CD14-positive monocyte (primary cell): ENCODE results near the gene ZAP70. TPM values are rescaled to one million over a fixed set of nuclear protein-coding genes. Genes with fewer than 3 reads are reported as not detected.

Source experiments
- DNase-seq, 3 donors: peaks; one replicate each; pipeline ENCODE4 v3.0.0-alpha.2; 2011 to 2022
- H2AFZ ChIP-seq: 2 replicates; pipeline ENCODE4 v1.6.0; 2012; ENCODE audit warnings: mild to moderate bottlenecking, low read depth, low read length, inconsistent platforms; ENCODE audit not compliant: insufficient read depth, poor library complexity, severe bottlenecking
- H3K27ac ChIP-seq, 2 donors: 1 replicate in 1 of 2; 2 replicates in 1 of 2; pipeline ENCODE4 v1.5.1; 2012 to 2013; ENCODE audit warnings: low read length in 2 of 2, control low read depth in 1 of 2, inconsistent platforms in 1 of 2, low read depth in 1 of 2, mild to moderate bottlenecking in 1 of 2
- H3K27me3 ChIP-seq, 2 donors: one replicate each; pipeline versions ENCODE4 v1.6.0 to v1.6.1; 2011 to 2013; ENCODE audit warnings: low read length in 2 of 2; ENCODE audit not compliant: control insufficient read depth in 2 of 2, insufficient read depth in 2 of 2
- H3K36me3 ChIP-seq, 2 donors: replicated peaks in 1 of 2; 1 replicate in 1 of 2; 2 replicates in 1 of 2; pipeline versions ENCODE4 v1.5.1 to v1.6.1; 2012 to 2013; ENCODE audit warnings: low read length in 2 of 2, control low read depth in 1 of 2, inconsistent platforms in 1 of 2, mild to moderate bottlenecking in 1 of 2; ENCODE audit not compliant: insufficient read depth in 2 of 2, control insufficient read depth in 1 of 2
- H3K4me1 ChIP-seq, 2 donors: 1 replicate in 1 of 2; 2 replicates in 1 of 2; pipeline versions ENCODE4 v1.5.1 to v1.6.1; 2012 to 2013; ENCODE audit warnings: low read length in 2 of 2, control low read depth in 1 of 2, inconsistent platforms in 1 of 2, mild to moderate bottlenecking in 1 of 2, moderate library complexity in 1 of 2; ENCODE audit not compliant: insufficient read depth in 2 of 2, control insufficient read depth in 1 of 2
- H3K4me2 ChIP-seq: replicated peaks from 2 replicates; pipeline ENCODE3; 2012; ENCODE audit warnings: low read length, moderate library complexity, mild to moderate bottlenecking; ENCODE audit not compliant: poor library complexity, severe bottlenecking; ENCODE audit errors: extremely low read depth
- H3K4me3 ChIP-seq, 3 experiments: fragments of 200-600 bp in 1 of 3; sonication (generic) in 1 of 3; replicated peaks in 1 of 3; 1 replicate in 2 of 3; 2 replicates in 1 of 3; pipeline ENCODE4 v1.5.1; 2011 to 2013; ENCODE audit warnings: low read length in 3 of 3, mild to moderate bottlenecking in 3 of 3, control low read depth in 2 of 3, low read depth in 2 of 3, inconsistent platforms in 1 of 3, moderate library complexity in 1 of 3
- H3K79me2 ChIP-seq: 2 replicates; pipeline ENCODE4 v1.6.0; 2012; ENCODE audit warnings: mild to moderate bottlenecking, control low read depth, inconsistent platforms, low read length, moderate library complexity; ENCODE audit not compliant: insufficient read depth
- H3K9ac ChIP-seq: 2 replicates; pipeline ENCODE4 v1.6.0; 2017; ENCODE audit warnings: low read length, mild to moderate bottlenecking; ENCODE audit not compliant: insufficient read depth, poor library complexity, severe bottlenecking
- H3K9me3 ChIP-seq, 2 donors: replicated peaks in 1 of 2; 1 replicate in 1 of 2; 2 replicates in 1 of 2; pipeline versions ENCODE4 v1.5.1 to v1.6.1; 2012 to 2013; ENCODE audit warnings: low read length in 2 of 2, control low read depth in 1 of 2; ENCODE audit not compliant: control insufficient read depth in 1 of 2, insufficient read depth in 1 of 2
- H4K20me1 ChIP-seq: 2 replicates; pipeline ENCODE4 v1.6.0; 2012; ENCODE audit warnings: mild to moderate bottlenecking, low read length, control low read depth, moderate library complexity; ENCODE audit not compliant: insufficient read depth
- H3K27ac Mint-ChIP-seq, 7 donors: one replicate each; pipeline ENCODE4 v1.8.0; 2020; ENCODE audit warnings: mild to moderate bottlenecking in 7 of 7, mixed read lengths in 7 of 7, moderate library complexity in 6 of 7, inconsistent platforms in 2 of 7
- H3K27me3 Mint-ChIP-seq, 3 donors: one replicate each; pipeline ENCODE4 v1.8.0; 2021 to 2022; ENCODE audit warnings: low read depth in 3 of 3, mild to moderate bottlenecking in 3 of 3, mixed read lengths in 3 of 3, moderate library complexity in 3 of 3, inconsistent platforms in 1 of 3
- H3K36me3 Mint-ChIP-seq, 2 donors: one replicate each; pipeline ENCODE4 v1.8.0; 2020; ENCODE audit warnings: mixed read lengths in 2 of 2, inconsistent platforms in 1 of 2, mild to moderate bottlenecking in 1 of 2
- H3K4me1 Mint-ChIP-seq: one replicate; pipeline ENCODE4 v1.8.0; 2020; ENCODE audit warnings: mild to moderate bottlenecking, mixed read lengths
- H3K4me3 Mint-ChIP-seq, 2 donors: one replicate each; pipeline ENCODE4 v1.8.0; 2020; ENCODE audit warnings: mild to moderate bottlenecking in 2 of 2, mixed read lengths in 2 of 2, moderate library complexity in 1 of 2
- H3K9me3 Mint-ChIP-seq, 7 donors: one replicate each; pipeline ENCODE4 v1.8.0; 2020 to 2022; ENCODE audit warnings: mixed read lengths in 7 of 7, mild to moderate bottlenecking in 6 of 7, moderate library complexity in 6 of 7, inconsistent platforms in 2 of 7
- WGBS: methylation state at CpG from one replicate; pipeline ENCODE4 v1.1.5; 2013; ENCODE audit warnings: missing lambda C conversion rate; ENCODE audit not compliant: insufficient coverage; 5-methylcytosine and 5-hydroxymethylcytosine counted together
- intact Hi-C, 2 donors: fragments of 100-400 bp; cut with micrococcal nuclease; formaldehyde crosslinking; loops; one replicate each; pipeline versions ENCODE4 v1.15.0 to v1.15.1; 2023
- polyA plus RNA-seq, 3 donors: library from polyadenylated mRNA; depleted of rRNA in 1 of 3; unstranded in 2 of 3; stranded (reverse) in 1 of 3; fragments of 300-500 nt in 2 of 3; fragments of >200 nt in 1 of 3; fragmentation: Illumina TruSeq in 2 of 3; gene quantifications; 1 replicate in 2 of 3; 2 replicates in 1 of 3; pipeline ENCODE4 v1.2.3, GENCODE V29; 2012 to 2021
- TF ChIP-seq, protein P1 (sequence below): fragments of 200-600 bp; IDR thresholded peaks from one replicate; pipeline ENCODE4 v1.8.0; 2022; ENCODE audit warnings: antibody characterized with exemption, mild to moderate bottlenecking

The ZAP70 gene
- polyA plus RNA-seq, 3 donors: 0.30 to 0.69 (median 0.38) TPM

DNA sequence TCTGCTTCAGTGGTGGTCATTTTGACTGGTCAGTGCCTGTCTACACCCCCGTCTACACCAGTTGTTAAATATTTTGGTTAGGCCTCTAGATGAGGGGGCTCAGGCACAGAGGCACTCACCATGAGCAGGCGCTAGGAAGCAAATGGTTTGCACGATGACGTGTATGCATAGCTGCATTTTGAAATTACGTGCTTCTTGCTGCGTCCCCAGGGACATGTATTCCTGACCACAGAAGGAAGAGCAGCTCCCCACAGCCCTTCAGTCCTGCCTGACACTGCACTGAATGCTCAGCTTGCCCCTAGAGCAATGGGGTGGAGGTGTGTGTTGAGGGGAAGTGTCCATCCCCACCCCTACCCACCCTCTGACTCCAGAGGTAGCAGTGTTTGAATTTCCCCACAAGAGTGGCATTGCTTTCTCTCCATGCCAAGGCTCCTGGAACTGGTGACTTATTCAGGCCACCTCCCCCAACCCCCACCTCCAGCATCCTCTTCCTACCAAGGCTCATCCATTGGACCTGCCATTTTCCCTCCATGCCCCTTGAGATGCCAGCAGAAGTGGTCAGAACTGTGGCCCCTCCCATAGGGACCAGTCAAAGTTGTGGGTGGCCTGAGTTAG is 11.4 kb upstream of the ZAP70 start:
- Mint-ChIP-seq H3K4me1 (peaks cover 9% of the 10 kb centered on the region), H3K36me3 (no peaks in the 10 kb centered on the region), H3K4me3 (no peak overlapping the region), H3K27me3 (peaks cover 3 to 7% (median 5%) of the 10 kb centered on the region in 3 donors), H3K9me3 (peaks cover 0 to 2% (median 0%) of the 10 kb centered on the region in 7 donors), H3K27ac (no peak overlapping the region)
- Histone ChIP-seq H3K4me2 (no peak overlapping the region), H3K27ac (no peak overlapping the region), H2AFZ (no peak overlapping the region), H3K9ac (no peak overlapping the region), H3K4me3 (no peak overlapping the region), H3K27me3 (no peaks in the 10 kb centered on the region), H3K9me3 (no peaks in the 10 kb centered on the region), H3K4me1 (no peaks in the 10 kb centered on the region), H3K79me2 (no peaks in the 10 kb centered on the region), H4K20me1 (no peaks in the 10 kb centered on the region), H3K36me3 (no peaks in the 10 kb centered on the region)
- intact Hi-C loops: loop anchor here in 1 of 2 donors (10.0 kb wide), 1 partner anchor 683 kb away; no protein-coding TSS in a partner anchor
- WGBS: 94% methylated on average over 6 of the region's 6 CpGs
- TF ChIP-seq, protein P1, sequence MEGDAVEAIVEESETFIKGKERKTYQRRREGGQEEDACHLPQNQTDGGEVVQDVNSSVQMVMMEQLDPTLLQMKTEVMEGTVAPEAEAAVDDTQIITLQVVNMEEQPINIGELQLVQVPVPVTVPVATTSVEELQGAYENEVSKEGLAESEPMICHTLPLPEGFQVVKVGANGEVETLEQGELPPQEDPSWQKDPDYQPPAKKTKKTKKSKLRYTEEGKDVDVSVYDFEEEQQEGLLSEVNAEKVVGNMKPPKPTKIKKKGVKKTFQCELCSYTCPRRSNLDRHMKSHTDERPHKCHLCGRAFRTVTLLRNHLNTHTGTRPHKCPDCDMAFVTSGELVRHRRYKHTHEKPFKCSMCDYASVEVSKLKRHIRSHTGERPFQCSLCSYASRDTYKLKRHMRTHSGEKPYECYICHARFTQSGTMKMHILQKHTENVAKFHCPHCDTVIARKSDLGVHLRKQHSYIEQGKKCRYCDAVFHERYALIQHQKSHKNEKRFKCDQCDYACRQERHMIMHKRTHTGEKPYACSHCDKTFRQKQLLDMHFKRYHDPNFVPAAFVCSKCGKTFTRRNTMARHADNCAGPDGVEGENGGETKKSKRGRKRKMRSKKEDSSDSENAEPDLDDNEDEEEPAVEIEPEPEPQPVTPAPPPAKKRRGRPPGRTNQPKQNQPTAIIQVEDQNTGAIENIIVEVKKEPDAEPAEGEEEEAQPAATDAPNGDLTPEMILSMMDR: no peak
- no peak for DNase-seq

DNA sequence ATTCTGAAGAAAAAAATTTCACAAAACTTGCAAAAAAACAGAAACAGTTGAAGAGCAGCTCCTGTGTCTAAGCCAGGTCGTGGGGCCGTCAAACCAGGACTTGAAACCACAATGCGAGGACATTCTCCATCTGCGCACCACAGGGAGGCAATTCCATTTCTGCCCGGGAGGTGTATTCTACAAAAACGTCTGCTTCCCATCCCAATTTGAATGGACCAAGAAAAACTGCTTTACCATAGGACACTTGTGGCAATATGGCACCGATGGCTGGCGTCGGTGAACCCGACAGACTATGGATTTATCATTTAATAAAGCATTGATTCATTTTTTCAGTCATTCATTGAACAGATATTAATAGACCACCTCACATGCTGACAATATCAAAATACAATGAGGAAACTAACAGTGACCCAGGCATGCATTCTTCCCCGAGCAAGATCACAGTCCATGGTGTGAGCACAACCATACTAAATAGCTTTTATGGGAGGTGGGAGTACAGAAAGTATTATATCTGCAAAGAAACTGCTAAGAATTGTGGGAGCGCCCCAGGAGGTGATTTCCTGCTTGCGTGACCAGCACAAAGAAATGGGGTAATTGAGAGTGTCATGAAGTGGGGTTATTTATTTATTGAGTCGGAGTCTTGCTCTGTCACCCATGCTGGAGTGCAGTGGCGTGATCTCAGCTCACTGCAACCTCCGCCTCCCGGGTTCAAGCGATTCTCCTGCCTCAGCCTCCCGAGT is 10.5 kb upstream of the ZAP70 start:
- no peaks in the 10 kb centered on the region for H4K20me1 ChIP-seq
- no peak overlapping the region for H3K9ac ChIP-seq
- peaks cover 4 to 7% (median 6%) of the 10 kb centered on the region in 3 donors for H3K27me3 Mint-ChIP-seq
- no peak overlapping the region for H3K4me2 ChIP-seq
- intact Hi-C loops: loop anchor here in 1 of 2 donors (10.0 kb wide), 1 partner anchor 682 kb away; no protein-coding TSS in a partner anchor
- H3K4me3 Mint-ChIP-seq: no peak overlapping the region
- no peak overlapping the region for H3K27ac ChIP-seq
- peaks cover 0 to 2% (median 0%) of the 10 kb centered on the region in 7 donors for H3K9me3 Mint-ChIP-seq
- H3K27ac Mint-ChIP-seq: no peak overlapping the region
- H3K36me3 Mint-ChIP-seq: no peaks in the 10 kb centered on the region
- no peaks in the 10 kb centered on the region for H3K79me2 ChIP-seq
- DNase-seq: no peak
- no peaks in the 10 kb centered on the region for H3K4me1 ChIP-seq
- H3K27me3 ChIP-seq: no peaks in the 10 kb centered on the region
- no peaks in the 10 kb centered on the region for H3K36me3 ChIP-seq
- peaks cover 5% of the 10 kb centered on the region for H3K4me1 Mint-ChIP-seq
- H3K4me3 ChIP-seq: no peak overlapping the region
- no peak overlapping the region for H2AFZ ChIP-seq
- H3K9me3 ChIP-seq: no peaks in the 10 kb centered on the region
- TF ChIP-seq, protein P1: no peak
- WGBS: 93% methylated on average over 3 of the region's 19 CpGs
